Activated T-cell treated with anti-CD3 and anti-CD28 coated beads, Interleukin-2, amount 50 U/mL, for 24 hours (primary cell): ENCODE data around the gene LBR.
A peak's percentile ranks its signal among the peaks of the same experiment; 100 is the strongest.

Source experiments
- DNase-seq: peaks from one replicate; pipeline ENCODE4 v3.0.0-alpha.2; 2020
- H3K27ac Mint-ChIP-seq: 2 replicates; pipeline ENCODE4 v1.8.0; 2020; ENCODE audit warnings: mild to moderate bottlenecking, mixed read lengths
- H3K27me3 Mint-ChIP-seq: 2 replicates; pipeline ENCODE4 v1.8.0; 2020; ENCODE audit warnings: mixed read lengths
- H3K36me3 Mint-ChIP-seq: 2 replicates; pipeline ENCODE4 v1.8.0; 2020; ENCODE audit warnings: low read depth, mixed read lengths
- H3K4me1 Mint-ChIP-seq: 2 replicates; pipeline ENCODE4 v1.8.0; 2020; ENCODE audit warnings: low read depth, mixed read lengths
- H3K4me3 Mint-ChIP-seq: 2 replicates; pipeline ENCODE4 v1.8.0; 2020; ENCODE audit warnings: mild to moderate bottlenecking, moderate library complexity, mixed read lengths
- H3K9me3 Mint-ChIP-seq: 2 replicates; pipeline ENCODE4 v1.8.0; 2020; ENCODE audit warnings: mixed read lengths

Gene LBR

GRCh38 chr1:225454733-225455132, 26.9 kb upstream of the LBR start:
- Mint-ChIP-seq H3K27ac (peak overlapping the region; percentile 78), H3K4me1 (peaks cover 54% of the 10 kb centered on the region), H3K9me3 (no peaks in the 10 kb centered on the region), H3K4me3 (peak overlapping the region; percentile 23), H3K27me3 (no peaks in the 10 kb centered on the region), H3K36me3 (no peaks in the 10 kb centered on the region)
- DNase-seq, result peak; percentile 80

- peak; percentile 29 for DNase-seq
- Mint-ChIP-seq H3K36me3 (no peaks in the 10 kb centered on the region), H3K4me3 (no peak overlapping the region), H3K27ac (peak overlapping the region; percentile 78), H3K27me3 (no peaks in the 10 kb centered on the region), H3K4me1 (peaks cover 50% of the 10 kb centered on the region), H3K9me3 (no peaks in the 10 kb centered on the region)
Observed at GRCh38 chr1:225453797-225454648, 26.2 kb upstream of the LBR start.

GRCh38 chr1:225451840-225452515, 24.1 kb upstream of the LBR start:
- H3K36me3 Mint-ChIP-seq, result no peaks in the 10 kb centered on the region
- peaks cover 50% of the 10 kb centered on the region for H3K4me1 Mint-ChIP-seq
- DNase-seq, result no peak
- no peak overlapping the region for H3K27ac Mint-ChIP-seq
- no peaks in the 10 kb centered on the region for H3K27me3 Mint-ChIP-seq
- no peaks in the 10 kb centered on the region for H3K9me3 Mint-ChIP-seq
- no peak overlapping the region for H3K4me3 Mint-ChIP-seq

- no peaks in the 10 kb centered on the region for H3K27me3 Mint-ChIP-seq
- no peaks in the 10 kb centered on the region for H3K36me3 Mint-ChIP-seq
- H3K27ac Mint-ChIP-seq, result no peak overlapping the region
- DNase-seq, result no peak
- no peaks in the 10 kb centered on the region for H3K9me3 Mint-ChIP-seq
- no peak overlapping the region for H3K4me3 Mint-ChIP-seq
- peaks cover 53% of the 10 kb centered on the region for H3K4me1 Mint-ChIP-seq
Observed at GRCh38 chr1:225451340-225451739, 23.5 kb upstream of the LBR start.

GRCh38 chr1:225450491-225451191, 22.8 kb upstream of the LBR start:
- peaks cover 60% of the 10 kb centered on the region for H3K4me1 Mint-ChIP-seq
- no peak overlapping the region for H3K27ac Mint-ChIP-seq
- H3K9me3 Mint-ChIP-seq, result no peaks in the 10 kb centered on the region
- no peaks in the 10 kb centered on the region for H3K36me3 Mint-ChIP-seq
- peak; percentile 38 for DNase-seq
- H3K4me3 Mint-ChIP-seq, result no peak overlapping the region
- no peaks in the 10 kb centered on the region for H3K27me3 Mint-ChIP-seq

GRCh38 chr1:225449774-225450173, 21.9 kb upstream of the LBR start:
- Mint-ChIP-seq H3K9me3 (no peaks in the 10 kb centered on the region), H3K36me3 (no peaks in the 10 kb centered on the region), H3K27me3 (no peaks in the 10 kb centered on the region), H3K27ac (no peak overlapping the region), H3K4me1 (peaks cover 61% of the 10 kb centered on the region), H3K4me3 (no peak overlapping the region)
- DNase-seq, result no peak

GRCh38 chr1:225449261-225449660, 21.4 kb upstream of the LBR start:
- Mint-ChIP-seq H3K27ac (no peak overlapping the region), H3K9me3 (peaks cover 2% of the 10 kb centered on the region), H3K36me3 (no peaks in the 10 kb centered on the region), H3K4me3 (no peak overlapping the region), H3K4me1 (peaks cover 61% of the 10 kb centered on the region), H3K27me3 (no peaks in the 10 kb centered on the region)
- no peak for DNase-seq

GRCh38 chr1:225448146-225448805, 20.4 kb upstream of the LBR start:
- Mint-ChIP-seq H3K9me3 (peaks cover 2% of the 10 kb centered on the region), H3K36me3 (no peaks in the 10 kb centered on the region), H3K4me1 (peaks cover 60% of the 10 kb centered on the region), H3K4me3 (no peak overlapping the region), H3K27ac (no peak overlapping the region), H3K27me3 (no peaks in the 10 kb centered on the region)
- DNase-seq, result no peak

- no peak for DNase-seq
- peaks cover 2% of the 10 kb centered on the region for H3K9me3 Mint-ChIP-seq
- no peaks in the 10 kb centered on the region for H3K27me3 Mint-ChIP-seq
- H3K4me3 Mint-ChIP-seq, result no peak overlapping the region
- no peak overlapping the region for H3K27ac Mint-ChIP-seq
- no peaks in the 10 kb centered on the region for H3K36me3 Mint-ChIP-seq
- peaks cover 64% of the 10 kb centered on the region for H3K4me1 Mint-ChIP-seq
Observed at GRCh38 chr1:225447650-225448089, 19.8 kb upstream of the LBR start.

- Mint-ChIP-seq H3K9me3 (peaks cover 2% of the 10 kb centered on the region), H3K27ac (no peak overlapping the region), H3K36me3 (no peaks in the 10 kb centered on the region), H3K4me1 (peaks cover 65% of the 10 kb centered on the region), H3K4me3 (no peak overlapping the region), H3K27me3 (no peaks in the 10 kb centered on the region)
- no peak for DNase-seq
Observed at GRCh38 chr1:225446981-225447615, 19.3 kb upstream of the LBR start.

- no peak overlapping the region for H3K4me3 Mint-ChIP-seq
Observed at GRCh38 chr1:225446595-225446960, 18.7 kb upstream of the LBR start.

GRCh38 chr1:225445639-225446594, 18.1 kb upstream of the LBR start:
- peak overlapping the region; percentile 95 for H3K27ac Mint-ChIP-seq
- H3K9me3 Mint-ChIP-seq, result peaks cover 2% of the 10 kb centered on the region
- no peaks in the 10 kb centered on the region for H3K27me3 Mint-ChIP-seq
- no peaks in the 10 kb centered on the region for H3K36me3 Mint-ChIP-seq
- peak; percentile 37 for DNase-seq
- H3K4me3 Mint-ChIP-seq, result peak overlapping the region; percentile 55
- H3K4me1 Mint-ChIP-seq, result peaks cover 72% of the 10 kb centered on the region

More at GRCh38 chr1:225446595-225446960, 18.7 kb upstream of the LBR start:
- H3K4me1 Mint-ChIP-seq, result peaks cover 70% of the 10 kb centered on the region
- H3K36me3 Mint-ChIP-seq, result no peaks in the 10 kb centered on the region
- H3K27ac Mint-ChIP-seq, result peak overlapping the region; percentile 95
- peaks cover 2% of the 10 kb centered on the region for H3K9me3 Mint-ChIP-seq
- no peaks in the 10 kb centered on the region for H3K27me3 Mint-ChIP-seq
- DNase-seq, result no peak

- Mint-ChIP-seq H3K4me1 (peaks cover 54% of the 10 kb centered on the region), H3K9me3 (peaks cover 2% of the 10 kb centered on the region), H3K27ac (peak overlapping the region; percentile 37), H3K27me3 (no peaks in the 10 kb centered on the region), H3K4me3 (no peak overlapping the region), H3K36me3 (no peaks in the 10 kb centered on the region)
- DNase-seq, result peak; percentile 31
Observed at GRCh38 chr1:225442123-225442505, 14.3 kb upstream of the LBR start.
